ENCODE measurements around the gene PHC3.

- TF ChIP-seq CTCF (IDR thresholded peaks at IDR 0.05) (no peak), ELK1 (IDR thresholded peaks at IDR 0.05; ENCODE audit: low read depth, low read length) (no peak), REST (IDR thresholded peaks at IDR 0.05) (no peak), CHD2 (IDR thresholded peaks at IDR 0.05; ENCODE audit: low read length, partially characterized antibody) (no peak), USF2 (IDR thresholded peaks at IDR 0.05) (no peak), POLR2A (IDR thresholded peaks at IDR 0.05; ENCODE audit: low read length) (no peak), MAX (IDR thresholded peaks at IDR 0.05) (no peak), SMC3 (IDR thresholded peaks at IDR 0.05) (no peak), RAD21 (conservative IDR thresholded peaks at IDR 0.05 in 1 of 2, IDR thresholded peaks at IDR 0.05 in 1 of 2) (no peak), CEBPB (IDR thresholded peaks at IDR 0.05) (no peak), RNF2 (IDR thresholded peaks at IDR 0.05; ENCODE audit: borderline replicate concordance, low read depth) (no peak), ZFP36 (IDR thresholded peaks at IDR 0.05; ENCODE audit: borderline replicate concordance, partially characterized antibody) (no peak)
Measured at GRCh38 chr3:170204509-170204908, 23.0 kb upstream of the PHC3 start.

All from A549 (cell line).